CD4-positive, alpha-beta T cell treated with Interleukin-10 for 1 hour (primary cell): ENCODE measurements around the gene TMEM254.
"Not testable (repeated sequence)": the region's sequence is repeated elsewhere in the genome, so short reads cannot be mapped to it uniquely, and the experiment has no call there.

ENCODE experiments used
- DNase-seq: peaks from one replicate; pipeline ENCODE4 v3.0.0-alpha.2; 2020

TMEM254 gene

DNA sequence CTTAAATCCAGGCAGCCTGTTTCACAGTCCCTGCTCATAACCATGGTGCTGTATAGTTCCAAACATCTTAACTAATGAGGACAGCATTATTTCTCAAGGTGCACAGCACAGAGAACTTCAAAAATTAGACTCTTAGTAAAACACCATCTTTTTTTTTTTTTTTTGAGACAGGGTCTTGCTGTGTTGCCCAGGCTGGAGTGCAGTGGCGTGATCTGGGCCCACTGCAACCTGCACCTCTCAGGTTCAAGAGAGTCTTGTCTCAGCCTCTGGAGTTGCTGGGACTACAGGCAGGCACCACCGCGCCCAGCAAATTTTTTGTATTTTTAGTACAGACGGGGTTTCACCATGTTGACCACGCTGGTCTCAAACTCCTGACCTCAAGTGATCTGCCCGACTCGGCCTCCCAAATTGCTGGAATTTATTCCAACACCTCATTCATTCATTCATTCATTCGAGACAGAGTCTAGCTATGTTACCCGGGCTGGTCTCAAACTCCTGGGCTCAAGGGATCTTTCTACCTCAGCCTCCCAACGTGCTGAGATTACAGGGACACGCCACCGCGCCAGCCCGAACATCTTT, 507 bp upstream of the TMEM254 start:
- no peak for DNase-seq

DNA sequence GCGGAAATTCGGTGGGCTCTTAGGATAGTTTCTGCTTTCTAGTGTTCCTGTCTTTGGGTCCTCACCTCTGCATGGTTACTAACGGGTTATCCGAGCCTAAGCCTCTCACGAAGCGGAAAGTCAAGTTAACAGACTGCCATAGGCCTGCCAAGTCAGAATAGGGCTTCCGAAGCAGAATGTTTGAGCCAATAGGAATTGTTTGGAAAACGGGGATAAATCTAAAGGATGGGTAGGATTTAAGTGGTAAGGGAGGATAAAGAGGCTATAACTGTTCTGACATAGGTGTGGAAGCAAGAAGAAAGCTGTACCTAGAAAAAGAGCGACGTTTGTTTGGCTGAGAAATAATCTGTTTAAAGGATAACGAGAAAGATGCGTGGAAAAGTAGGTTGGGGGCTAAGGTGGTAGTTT, 851 bp downstream of the TMEM254 start:
- no peak for DNase-seq

DNA sequence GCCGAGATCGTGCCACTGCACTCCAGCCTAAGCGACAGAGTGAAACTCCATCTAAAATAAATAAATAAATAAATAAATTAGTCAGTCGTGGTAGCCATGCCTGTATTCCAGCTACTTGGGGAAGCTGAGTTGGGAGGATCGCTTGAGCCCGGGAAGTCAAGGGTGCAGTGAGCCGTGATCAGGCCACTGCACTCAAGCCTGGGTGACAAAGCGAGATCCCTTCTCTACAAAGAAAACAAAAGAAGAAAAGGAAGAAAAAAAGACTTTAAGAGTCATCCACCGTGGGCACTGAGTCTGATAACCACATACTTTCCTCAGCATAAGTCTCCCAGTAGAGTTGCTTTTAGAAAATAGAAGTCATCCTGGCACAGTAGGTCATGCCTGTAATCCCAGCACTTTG, 2.6 kb downstream of the TMEM254 start:
- DNase-seq, result no peak

DNA sequence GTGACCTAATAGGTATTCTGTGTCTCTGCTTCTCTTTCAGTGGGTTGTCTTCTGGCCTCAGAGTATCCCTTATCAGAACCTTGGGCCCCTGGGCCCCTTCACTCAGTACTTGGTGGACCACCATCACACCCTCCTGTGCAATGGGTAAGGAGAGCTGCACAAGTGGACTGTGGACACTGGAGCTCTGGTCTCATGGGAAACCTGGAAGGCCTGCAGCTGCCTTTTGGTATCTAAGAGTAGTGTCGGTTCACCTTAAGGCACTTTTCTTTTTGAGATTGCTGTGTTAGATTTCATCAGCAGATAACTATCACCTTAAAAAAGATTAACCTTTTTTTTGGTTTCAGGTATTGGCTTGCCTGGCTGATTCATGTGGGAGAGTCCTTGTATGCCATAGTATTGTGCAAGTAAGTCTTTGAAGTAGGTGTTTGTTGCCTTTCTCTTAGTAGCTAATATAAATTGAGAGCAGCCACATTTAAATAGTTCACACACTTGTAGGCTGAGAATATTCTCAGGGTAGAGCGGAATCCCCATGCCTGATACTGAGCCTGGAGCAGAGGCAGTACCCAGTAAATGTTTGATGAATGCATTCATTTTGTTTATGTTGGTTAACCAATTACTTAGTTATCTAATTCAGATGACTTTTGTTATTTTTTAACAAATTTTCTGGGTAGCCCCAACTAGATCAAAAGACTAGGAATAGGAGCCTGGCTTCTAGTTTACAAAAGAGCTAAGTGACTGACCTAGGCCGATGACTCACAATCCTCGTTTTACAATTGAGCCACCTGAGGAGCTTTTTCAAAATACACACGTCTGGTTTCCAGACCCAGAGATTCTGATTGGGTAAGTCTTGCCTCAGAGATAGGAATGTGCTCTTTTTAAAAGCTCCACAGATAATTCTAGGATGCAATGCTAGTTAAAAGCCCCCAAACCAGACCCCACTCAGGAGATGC, 3.6 kb downstream of the TMEM254 start:
- no peak for DNase-seq

DNA sequence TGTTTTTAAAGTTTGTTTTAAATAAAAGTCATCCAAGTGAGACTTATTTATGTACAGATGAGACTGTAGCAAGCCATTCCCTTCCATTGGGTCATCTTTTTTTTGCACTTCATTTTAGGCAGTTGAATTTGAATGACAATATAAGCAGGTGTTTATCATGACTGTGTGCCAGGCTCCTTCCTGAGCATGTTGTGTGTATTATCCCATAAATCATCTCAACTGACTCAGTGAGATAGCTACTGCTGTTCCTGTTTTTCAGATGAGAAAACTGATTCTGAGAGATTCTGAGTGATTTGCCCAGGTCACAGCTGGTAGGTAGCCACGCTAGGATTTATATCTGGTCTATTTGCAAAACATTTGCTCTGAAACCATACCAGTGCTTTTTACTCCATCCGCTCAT, 11.7 kb downstream of the TMEM254 start:
- DNase-seq, result no peak

DNA sequence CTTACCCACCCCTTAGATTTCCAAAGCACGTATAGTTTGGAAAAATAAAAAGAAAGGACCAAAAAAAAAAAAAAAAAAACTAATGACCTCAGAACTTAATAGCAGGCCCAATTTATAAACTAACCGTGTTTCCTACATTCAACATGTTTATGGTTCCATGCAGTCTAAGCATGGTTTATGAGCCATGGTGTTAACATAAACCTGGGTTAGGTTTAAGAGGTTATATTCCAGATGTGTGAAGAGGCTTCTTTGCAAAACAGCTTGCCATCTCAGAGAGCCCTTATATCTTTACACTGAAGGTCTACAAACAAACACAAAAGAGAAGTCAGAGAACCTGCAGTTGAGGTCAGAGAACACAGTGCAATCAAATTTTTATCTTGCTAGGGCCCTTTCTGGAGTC, 15.8 kb downstream of the TMEM254 start:
- no peak for DNase-seq

DNA sequence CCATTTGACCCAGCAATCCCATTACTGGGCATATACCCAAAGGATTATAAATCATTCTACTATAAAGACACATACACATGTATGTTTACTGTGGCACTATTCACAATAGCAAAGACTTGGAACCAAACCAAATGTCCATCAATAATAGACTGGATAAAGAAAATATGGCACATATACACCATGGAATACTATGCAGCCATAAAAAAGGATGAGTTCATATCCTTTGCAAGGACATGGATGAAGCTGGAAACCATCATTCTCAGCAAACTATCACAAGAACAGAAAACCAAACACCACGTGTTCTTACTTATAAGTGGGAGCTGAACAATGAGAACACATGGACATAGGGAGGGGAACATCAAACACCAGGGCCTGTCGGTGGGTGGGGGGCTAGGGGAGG, 19.8 kb downstream of the TMEM254 start:
- DNase-seq, result not testable (repeated sequence)

DNA sequence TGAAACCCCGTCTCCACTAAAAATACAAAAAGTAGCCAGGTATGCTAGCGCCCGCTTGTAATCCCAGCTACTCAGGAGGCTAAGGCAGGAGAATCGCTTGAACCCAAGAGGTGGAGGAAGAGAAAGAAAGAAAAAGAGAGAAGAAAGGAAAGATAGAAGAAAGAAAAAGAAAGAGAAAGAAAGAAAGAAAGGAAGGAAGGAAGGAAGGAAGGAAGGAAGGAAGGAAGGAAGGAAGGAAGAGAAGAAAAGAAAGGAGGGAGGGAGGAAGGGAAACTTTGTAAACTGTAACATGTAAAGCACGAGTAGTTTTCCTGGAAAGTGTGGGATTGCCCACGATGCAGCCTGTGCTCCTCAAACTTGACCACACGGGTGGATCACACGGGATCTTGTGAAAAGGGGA, 20.8 kb downstream of the TMEM254 start:
- not testable (repeated sequence) for DNase-seq

DNA sequence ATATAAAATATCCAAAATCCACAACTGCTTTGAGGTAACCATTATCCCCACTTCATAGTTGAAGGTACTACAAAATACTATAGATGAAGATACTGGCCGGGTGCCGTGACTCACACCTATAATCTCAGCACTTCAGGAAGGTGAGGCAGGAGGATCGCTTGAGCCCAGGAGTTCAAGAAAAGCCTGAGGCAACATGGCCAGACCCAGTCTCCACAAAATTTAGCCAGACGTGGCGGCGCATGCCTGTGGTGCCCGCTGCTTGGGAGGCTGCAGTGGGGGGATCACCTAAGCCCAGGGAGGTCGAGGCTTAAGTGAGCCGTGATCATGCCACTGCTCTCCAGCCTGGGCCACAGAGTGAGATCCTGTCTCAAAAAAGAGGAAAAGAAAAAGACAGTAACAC, 21.7 kb downstream of the TMEM254 start:
- DNase-seq, result no peak

DNA sequence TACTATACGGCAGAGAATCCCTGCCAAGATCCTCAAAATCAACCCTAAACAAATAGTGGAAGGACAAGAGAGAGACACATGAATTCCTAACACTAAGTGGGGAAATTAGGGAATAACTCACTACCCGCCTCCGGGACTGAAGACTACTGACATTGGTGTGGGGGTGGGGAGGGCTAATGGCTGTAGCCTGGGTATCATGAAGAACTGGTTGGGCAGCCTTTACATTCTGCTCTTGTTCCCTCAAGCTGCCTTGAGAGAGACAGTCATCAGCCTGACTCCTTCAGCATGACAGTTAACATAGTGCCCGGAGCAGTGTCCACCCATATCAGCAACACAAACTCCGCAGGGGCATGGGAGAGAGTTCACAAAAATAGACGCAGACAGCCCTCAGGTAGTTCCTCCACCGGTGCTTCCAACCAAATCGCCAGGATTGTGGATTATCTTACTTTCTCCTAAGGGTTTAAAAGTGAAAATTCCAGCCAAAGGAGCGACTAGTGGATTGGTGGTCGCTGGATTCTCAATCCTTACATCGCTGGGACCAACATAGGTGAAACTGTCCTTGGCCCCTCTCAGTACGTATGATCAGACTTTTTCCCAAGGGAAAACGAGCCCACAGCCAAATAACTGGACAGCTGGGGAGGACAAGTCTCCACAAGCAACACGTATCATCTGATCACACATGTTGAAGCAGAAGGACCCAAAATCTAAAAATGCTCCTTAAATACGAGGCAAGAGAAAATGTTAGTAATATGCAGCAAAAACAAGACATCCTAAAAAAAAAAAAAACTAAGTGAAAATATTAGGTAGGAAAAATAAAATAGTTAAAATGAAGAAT, 22.6 kb downstream of the TMEM254 start:
- no peak for DNase-seq

DNA sequence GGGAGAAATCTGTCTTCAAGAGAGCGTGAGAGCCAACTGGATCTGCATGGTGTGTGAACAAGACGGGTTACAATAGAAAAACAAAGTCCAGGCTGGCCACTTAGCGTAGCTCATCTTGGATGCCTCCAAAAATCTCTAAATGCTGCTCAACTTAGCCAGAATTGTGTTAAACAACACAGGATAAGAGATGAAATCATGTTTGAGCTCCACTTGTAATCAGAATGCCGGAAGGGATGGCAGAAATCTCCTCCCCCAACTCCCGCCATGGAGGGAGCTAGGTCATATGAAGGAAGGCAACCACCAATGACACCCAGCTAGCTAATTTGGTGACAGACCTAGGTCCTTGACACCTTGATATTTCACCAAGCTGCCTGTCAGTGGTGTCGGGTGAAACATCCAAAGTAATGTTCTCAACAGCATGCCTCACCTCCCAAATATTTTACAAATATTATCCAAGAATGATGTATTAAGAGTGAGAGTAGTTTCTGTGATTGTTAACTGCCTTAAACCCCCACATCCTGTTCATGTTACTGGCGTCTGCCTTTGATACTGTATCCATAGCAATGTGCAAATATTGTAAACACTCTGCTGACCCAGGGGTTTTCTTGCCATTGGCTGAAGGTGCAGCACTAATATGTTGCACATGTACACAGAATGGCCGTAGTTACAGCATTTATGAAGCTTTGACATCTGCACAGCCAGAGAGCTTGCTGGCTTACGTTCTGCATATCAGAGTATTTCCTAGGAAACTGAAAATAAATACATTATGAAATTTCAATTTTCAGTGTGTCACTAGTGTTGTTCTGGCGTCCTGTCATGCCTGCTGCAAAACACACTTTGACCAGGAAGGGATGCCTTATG, 25.8 kb downstream of the TMEM254 start:
- DNase-seq, result peak; percentile 47

DNA sequence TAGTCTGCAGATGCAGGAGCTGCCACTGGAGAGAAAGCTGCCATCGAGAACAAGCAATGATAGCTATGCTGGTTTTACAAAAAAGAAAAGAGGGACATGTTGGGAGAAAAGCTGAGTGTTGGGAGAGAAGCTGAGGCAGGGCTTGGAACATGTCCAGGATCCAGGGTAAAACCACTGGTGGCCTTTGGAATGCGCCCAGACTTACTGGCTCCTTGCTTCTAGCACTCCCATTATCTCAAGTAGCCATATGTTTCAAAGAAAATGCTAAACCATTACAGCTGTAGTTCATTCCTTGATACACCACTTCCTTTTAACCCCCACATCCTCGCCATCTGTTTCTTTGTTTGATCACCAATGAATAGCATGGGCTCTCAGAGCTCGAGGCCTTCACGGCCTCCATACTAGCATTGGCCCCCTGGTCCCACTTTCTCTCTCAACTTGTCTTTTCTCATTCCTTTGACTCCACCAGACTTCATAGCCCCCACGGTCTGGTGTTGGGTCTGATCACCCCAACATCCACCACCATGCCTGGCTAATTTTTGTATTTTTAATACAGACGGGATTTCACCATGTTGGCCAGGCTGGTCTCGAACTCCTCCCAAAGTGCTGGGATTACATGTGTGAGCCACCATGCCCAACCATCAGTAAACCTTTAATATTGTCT, 30.2 kb downstream of the TMEM254 start:
- DNase-seq, result no peak

DNA sequence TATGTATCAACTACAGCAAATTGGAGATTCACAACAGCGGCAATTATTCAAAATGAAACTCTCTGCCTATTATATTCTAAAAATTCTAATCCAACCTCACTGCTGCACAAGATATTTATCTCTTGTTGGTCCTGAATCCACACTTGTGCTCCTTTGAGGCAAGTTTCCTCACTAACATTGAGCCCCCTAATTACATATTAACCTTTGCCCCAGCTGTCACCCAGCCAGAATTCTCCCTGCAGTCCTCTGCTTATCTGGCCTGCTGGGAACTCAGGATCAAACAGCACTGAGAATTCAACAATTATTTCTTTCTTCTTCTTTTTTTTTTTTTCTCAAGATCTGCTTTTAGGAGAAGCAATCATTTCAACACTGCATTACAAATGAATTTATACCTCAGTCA, 32.5 kb downstream of the TMEM254 start:
- no peak for DNase-seq

DNA sequence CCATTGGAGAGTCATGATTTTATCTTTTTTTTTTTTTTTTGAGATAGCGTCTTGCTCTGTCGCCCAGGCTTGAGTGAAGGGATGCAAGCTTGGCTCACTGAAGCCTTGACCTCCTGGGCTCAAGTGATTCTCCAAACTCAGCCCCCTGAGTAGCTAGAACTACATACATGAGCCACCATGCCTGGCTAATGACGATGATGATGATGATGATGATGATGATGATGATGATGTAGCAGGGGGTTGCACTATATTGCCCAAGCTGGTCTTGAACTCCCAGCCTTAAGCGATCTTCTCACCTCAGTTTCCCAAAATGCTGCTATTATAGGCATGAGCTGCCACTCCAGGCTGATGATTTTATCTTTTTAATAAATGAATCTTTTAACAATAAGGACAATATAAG, 40.2 kb downstream of the TMEM254 start:
- DNase-seq, result no peak

DNA sequence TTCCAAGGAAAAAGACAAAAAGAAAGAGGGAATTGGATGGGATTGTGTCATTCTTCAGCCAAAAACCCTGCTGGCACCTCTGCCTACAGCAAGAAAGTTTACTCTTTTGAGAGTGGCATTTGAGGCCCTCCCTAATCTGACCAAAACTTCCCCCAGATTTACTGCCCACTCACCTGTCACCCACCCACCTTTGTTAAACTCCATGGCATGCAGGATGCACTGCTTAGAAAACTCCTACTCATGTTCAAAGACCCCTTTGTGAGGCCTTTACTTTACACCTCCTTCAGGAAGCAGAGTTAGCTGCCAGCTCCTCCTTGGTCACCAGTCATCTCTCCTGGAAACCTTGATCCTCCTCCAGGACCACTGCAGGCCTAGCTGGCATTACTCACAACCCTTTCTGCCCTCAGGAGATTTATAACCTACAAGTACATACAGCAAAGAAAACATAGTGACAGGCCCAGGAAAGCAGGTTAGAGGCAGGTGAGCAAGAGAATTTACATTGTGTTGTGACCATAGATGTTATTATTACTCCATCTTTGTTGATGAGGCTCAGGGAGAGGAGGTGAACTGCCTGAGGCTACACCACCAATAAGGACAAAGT, 43.7 kb downstream of the TMEM254 start:
- DNase-seq, result no peak

DNA sequence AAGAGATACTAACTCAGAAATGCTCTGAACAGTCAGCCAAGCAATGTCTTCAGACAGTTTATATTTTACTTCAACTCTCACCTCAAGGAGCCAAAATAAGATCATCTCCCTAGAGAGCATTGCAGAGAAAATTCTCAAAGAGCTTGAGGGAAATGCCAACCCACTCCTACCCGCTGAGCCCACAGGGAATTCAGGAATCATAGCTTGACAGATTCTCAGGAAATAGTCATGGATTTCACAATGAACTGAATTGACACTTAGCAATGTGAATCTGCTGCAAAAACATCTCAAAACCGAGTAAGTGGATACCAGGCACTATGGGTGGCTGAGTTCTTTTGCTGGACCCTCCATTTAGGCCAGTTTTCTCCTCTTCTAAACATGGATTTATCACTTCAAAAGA, 44.3 kb downstream of the TMEM254 start:
- DNase-seq, result no peak

DNA sequence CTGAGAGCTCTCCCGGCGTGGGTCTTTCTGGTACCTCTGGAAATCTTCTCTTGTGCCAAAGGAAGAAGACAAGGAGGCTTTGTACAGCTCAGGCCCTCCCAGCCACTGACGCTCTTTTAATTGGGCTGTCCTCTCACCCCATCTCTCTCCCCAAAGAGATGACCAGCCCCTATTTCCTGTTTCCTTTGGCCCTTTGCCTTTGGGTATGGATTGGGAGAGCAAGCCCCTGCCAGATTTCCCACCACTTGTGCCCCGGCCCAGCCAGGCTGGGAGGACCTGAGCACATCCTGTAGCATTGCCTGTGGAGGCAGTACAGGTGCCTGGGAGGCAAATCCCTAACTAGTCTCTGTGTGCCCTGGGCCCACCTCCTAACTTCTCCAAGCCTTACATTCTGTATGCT, 48.4 kb downstream of the TMEM254 start:
- DNase-seq, result no peak

DNA sequence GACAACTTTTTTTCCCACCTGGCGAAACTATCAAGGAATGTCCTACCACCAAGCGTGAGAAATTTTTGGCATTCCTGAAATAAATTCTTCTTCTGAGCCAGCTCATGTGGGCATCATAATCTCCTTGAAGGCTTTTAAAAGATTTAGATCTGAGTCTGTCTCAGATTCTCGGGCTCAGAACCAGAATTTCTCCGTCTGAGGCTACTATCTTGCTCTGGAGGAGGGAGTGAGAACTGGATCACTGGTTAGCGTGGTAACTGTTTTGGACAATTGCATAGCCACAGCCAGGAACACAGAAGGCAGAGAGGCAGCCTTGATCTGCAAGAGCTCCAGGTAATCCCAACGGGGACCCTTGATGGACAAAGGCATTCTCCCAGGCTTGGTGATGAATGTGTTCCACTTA, 53.0 kb downstream of the TMEM254 start:
- DNase-seq, result no peak

DNA sequence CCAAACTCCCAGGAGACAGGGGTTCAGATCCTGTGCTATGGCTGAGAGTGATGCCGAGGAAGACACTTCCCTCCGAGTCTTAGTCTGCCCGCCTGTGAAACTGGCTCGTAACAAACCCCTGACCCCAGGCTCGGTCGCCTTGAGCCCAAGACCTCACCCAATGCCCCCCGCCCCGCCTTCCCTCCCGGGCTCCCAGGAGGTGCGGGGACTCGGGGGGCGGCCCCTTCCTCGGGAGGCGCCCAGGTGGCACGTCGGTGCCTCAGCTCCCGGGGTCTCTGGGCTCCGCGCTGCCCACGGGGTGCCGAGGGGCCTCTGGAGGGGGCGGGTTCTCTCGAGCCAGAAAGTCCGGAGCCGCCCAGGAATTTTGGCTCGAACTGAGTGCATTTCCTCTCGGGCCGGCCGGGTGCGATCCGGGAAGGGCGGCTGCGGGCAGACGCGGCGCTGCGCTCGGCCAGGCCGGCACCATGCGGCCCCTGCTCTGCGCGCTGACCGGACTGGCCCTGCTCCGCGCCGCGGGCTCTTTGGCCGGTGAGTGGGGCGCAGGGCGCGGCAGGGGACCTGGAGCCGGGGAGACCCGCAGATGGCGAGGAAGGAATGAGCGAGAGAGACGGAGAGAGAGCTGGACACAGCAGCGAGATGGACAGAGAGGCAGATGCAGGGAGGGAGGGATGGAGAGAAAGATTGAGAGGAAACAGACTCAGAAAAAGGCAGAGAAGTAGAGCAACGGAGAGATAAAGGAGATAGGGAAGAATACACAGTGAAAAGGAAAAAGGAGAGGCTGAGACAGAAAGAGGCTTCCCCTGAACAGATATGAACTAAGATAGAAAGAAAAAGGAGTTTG, 54.1 kb downstream of the TMEM254 start, which contains the start of gene PLAC9:
Gene PLAC9 (plus strand): TSS at position 432 of the 841 bp plus-strand sequence. CDS start 33 bp downstream, at position 465.
- no peak for DNase-seq

DNA sequence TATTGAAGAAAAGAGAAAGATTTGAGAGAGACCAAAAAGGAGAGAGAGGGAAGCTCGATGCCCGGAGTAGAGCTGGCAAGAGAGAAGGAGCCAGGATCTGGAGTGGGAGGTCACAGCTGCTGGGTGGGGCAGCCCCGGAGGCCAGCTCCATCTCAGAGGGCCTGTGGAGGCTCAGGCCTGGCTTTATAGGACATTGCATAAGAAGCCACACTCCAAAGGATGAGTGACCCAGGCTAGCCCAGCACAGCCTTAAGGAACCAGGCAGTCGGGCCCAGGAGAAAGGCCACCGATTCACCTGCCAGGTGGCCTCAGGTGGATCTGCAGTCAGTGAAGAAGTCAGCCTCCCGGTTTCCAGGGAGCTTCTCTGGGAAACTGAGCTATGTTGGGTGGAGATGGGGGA, 54.7 kb downstream of the TMEM254 start:
- no peak for DNase-seq
